Stimulated activated CD8-positive, alpha-beta memory T cell treated with anti-CD3 and anti-CD28 coated beads, Interleukin-4, amount 100 ng/mL, for 24 hours (primary cell): ENCODE measurements around the gene CGN.

Source experiments
- DNase-seq: peaks from one replicate; pipeline ENCODE4 v3.0.0-alpha.2; 2020; ENCODE audit warnings: low read depth

CGN gene

GRCh38 chr1:151510957-151511635 lies at the start of gene CGN:
CGN (plus strand) TSS chr1:151511387; CDS start chr1:151518520, 7,133 bp downstream.
- DNase-seq = peak; percentile 80

DNA sequence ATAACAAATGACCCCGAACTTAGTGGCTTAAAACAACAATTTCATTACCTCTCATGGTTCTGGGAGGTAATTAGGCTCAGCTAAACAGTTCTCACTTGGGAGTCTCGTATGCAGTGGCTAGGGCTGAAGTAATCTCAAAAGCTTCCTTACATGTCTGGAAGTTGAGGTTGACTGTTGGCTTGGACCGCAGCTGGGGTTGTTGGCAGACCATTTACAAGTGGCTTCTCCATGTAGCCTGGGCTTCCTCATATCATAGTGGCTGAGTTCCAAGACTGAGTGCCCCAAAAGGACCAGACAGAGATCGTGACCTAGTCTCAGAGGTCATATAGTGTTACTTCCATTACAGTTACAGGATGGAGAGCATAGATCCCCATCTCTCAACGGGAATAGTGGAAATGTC lies 49.5 kb upstream of the CGN start:
- DNase-seq = no peak

DNA sequence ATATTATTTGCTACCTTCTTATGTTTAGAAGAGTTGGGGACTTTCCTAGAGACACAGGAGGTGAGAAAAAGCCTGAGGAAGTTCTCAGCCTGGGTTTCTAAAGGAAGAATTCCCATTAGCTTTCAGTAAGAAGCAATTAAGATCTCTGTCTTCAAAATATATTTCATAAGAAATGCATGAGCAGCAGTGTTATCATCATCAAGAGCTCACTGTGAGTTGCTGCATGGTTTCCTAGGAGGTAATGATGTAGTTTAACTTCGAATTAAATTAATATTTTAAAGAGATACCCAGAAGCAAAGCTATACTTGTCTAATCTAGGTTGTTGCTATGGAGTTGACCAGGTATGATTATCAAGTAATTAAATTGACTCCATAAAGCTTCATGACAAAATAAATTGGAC lies 46.2 kb upstream of the CGN start:
- DNase-seq = no peak

DNA sequence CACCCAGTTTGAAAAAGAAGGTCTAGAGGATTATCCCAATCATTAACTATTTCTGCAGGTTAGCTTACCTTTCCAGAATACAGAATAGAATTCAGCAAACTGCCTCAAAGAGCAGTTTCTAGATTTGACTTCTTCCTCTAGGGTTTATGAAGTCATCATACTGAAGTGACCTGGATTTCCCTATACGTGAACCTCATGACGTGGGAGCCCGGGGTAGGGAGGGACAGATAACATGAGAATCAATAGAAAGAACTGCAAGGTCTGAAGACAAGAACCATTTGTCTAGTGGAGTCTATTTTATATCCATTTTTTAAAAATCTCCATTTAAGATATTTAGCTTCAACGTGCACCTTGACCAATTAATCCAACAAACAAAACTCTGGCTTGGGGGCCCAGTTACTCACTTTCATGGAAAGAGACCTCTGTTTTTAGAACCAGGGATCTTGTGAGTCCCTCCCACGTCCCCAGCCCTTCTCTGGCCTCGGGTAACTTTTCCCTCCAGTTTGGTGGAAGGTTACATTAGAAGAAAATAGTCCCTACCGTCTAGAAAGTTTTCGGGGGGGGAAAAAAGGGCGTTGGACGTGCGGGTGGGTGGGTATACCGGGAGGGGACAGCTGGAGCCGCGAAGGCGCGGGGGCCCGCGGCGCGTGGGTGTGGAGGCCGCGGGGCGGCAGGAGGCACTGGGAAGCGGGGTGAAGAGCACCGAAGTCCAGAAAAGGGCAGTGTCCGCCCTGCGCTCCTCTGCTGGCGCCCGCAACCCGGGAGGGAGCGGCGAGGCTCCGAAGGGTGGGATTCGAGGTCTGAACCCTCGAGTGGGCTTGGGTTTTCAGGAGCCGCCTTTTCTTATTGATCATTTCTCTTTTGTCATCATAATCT lies 38.1 kb upstream of the CGN start:
- no peak for DNase-seq

DNA sequence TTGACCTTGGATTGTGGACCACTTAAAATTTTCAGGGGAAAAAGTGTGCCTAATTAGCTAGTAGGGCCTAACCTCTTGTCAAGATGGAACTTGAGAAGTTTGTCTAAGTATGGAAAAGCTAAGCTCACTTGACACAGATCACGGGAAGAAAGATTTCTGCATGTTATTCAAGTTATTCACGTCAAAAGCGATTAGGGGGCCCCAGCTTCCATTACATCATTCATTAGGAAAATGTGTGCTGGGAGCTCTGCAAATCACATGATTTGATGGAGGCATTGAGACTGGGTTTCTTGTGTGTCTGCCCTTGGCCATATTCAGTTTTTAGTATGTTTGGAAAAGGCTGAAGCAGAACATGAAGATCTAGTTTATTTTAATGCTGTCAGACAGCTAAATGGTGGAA lies 36.4 kb upstream of the CGN start:
- DNase-seq = no peak

DNA sequence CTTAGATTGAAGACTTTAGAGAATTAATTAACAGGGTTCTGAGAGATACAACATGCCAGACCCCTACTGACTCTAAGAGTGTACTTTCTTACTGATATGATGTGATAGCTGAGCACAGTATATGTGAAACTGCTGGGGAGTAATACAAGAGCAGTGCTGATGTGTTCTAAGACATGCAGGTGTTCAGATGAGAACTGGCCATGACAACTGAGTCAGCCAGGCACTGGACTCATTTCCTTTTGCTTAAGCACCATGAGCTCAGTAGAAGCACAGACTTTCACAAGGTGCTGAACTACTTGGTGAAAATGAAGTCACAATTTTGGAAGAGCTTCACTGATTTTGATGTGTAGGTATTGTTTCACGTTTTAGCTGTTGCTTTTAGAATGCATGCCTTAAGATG lies 36.0 kb upstream of the CGN start:
- no peak for DNase-seq

DNA sequence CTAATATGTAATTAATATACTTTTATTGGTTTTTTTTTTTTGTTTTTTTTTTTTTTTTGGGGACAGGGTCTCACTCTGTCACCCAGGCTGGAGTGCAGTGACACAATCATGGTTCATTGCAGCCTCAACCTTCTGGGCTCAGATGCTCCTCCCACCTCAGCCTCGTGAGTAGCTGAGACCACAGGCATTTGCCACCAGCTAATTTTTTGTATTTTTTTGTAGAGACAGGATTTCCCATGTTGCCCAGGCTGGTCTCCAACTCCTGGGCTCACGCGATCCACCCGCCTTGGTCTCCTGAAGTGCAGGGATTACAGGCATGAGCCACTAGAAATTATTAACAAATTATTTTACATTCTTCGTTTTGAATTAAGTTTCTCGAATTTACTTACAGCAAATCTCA lies 35.1 kb upstream of the CGN start:
- DNase-seq = no peak

DNA sequence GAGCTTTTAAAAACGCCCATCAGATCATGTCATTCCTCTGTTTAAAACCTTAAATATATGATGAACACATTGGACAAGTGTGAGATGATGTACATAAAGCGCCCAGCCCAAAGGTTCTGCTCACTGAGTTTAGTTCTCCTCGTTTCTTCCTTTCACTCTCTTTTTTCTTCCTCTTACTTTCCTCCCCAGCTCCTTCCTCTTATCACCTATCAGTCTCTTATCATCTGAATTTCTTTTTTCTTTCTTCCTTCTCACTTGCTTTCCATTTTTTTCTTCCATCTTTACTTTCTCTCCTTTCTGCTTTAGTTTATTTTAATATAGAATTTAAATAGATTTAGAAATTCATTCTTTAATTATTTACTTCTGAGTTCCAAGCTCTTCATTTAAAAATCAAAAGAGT lies 34.1 kb upstream of the CGN start:
- no peak for DNase-seq

DNA sequence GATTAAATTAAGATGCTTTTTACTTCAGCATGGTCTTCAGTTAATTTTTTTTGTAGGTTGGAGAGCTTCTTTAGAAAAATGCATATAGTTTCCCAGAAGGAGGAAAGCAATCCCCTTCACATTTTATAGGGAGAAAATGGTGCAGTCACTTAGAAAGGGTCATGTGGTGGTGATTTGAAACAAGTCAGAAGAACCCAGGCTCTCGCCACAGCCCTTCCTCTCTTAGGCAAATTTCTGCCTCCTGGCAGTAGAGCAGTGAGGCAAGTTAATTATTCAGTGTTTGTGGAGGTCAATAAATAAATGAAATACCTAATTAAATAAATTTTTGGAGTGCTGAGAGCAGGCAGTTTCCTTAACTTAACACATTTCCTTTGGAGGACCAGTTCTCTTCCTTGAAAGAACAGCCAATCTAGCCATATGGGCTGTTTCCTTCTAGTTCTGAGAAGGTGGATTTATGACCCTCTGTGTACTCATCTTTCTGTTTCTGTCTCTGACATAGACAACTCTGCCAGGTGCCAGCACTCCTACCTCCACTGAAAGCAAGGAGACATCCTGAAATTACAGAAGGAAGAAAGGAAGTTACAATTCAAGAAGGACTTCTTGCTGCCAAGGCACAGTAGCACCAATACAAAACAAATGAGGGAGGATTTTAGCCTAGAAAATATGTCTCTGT lies 32.9 kb upstream of the CGN start:
- DNase-seq = no peak

GRCh38 chr1:151478923-151479322 lies 32.3 kb upstream of the CGN start:
- DNase-seq = no peak

GRCh38 chr1:151479462-151479861 lies 31.7 kb upstream of the CGN start:
- DNase-seq = no peak

- no peak for DNase-seq
These were observed 29.2 kb upstream of the CGN start for GRCh38 chr1:151482017-151482416.

GRCh38 chr1:151485685-151486255 lies 25.4 kb upstream of the CGN start:
- no peak for DNase-seq

- DNase-seq = no peak
These were observed 24.6 kb upstream of the CGN start for GRCh38 chr1:151486557-151486956.

GRCh38 chr1:151491641-151492040 lies 19.5 kb upstream of the CGN start:
- no peak for DNase-seq

- no peak for DNase-seq
These were observed 19.1 kb upstream of the CGN start for GRCh38 chr1:151492120-151492519.

DNA sequence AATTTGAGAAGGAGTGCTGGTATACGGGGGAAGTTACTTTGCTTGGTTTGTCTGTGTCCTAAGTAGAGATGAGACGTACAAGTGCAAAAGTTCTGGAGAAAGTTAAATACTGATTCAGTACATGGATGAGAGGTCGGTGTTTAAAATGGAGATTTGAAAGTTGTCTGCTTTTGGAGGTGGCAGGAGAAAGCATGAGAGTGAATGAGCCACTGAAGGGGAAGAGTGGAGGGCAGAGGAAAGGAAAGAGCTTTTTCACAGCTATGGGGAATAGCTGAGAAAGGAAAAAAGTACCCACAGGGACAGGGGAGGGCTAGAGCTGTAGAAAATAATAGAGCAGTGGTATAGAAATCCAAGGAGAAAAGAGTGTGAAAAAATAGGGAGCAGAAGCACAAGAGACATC lies 18.1 kb upstream of the CGN start:
- DNase-seq = no peak

GRCh38 chr1:151494741-151495281 lies 16.4 kb upstream of the CGN start:
- no peak for DNase-seq

DNA sequence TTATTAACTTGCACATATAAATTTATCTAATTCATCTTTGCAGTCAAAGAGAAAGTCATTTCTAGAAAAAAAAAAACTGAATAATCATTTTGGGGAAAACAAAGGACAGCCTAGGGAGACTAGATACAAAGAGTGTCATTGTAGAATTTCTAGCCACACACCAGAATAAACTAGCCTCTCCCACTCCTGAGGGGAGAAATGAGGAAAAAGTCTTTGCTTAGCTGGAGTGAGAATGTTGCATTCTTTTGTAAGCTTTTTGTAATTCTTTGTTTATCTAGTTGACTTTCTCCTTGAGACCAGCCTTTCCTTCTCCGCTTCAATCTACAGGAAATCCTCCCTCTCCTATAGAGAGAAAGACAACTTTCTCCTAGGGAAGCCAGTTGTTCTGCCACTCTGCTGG lies 15.9 kb upstream of the CGN start:
- DNase-seq = no peak

- DNase-seq = no peak
These were observed 11.8 kb upstream of the CGN start for GRCh38 chr1:151499365-151499764.

- DNase-seq = no peak
These were observed 11.3 kb upstream of the CGN start for GRCh38 chr1:151499930-151500329.

DNA sequence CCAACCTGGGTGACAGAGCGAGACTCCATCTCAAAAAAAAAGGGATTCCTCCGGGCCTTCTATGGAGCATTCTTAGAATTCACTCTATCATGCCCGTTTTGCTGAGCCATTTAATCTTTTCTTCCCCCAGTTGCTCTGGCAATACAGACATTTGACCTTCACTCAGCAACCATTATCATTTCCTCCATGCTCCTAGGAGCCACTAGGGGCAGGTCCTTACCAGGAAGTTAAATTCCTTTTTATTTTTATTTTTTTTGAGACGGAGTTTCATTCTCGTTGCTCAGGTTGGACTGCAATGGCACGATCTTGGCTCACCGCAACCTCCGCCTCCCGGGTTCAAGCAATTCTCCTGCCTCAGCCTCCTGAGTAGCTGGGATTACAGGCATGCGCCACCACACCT lies 9.7 kb upstream of the CGN start:
- DNase-seq = no peak
